NB4 (cell line): ENCODE results near the gene TSPAN32.

Experiments
- CTCF ChIP-seq: IDR thresholded peaks from one replicate; pipeline ENCODE4 v1.5.1; 2012; ENCODE audit warnings: low read depth, low read length
- MAX ChIP-seq: IDR thresholded peaks from 2 replicates; pipeline ENCODE4 v1.6.1; 2011; ENCODE audit warnings: low read depth, low read length
- MYC ChIP-seq: IDR thresholded peaks from 2 replicates; pipeline ENCODE4 v1.6.1; 2011; ENCODE audit warnings: low read depth, low read length
- POLR2A ChIP-seq: IDR thresholded peaks from 2 replicates; pipeline ENCODE4 v1.6.1; 2011; ENCODE audit warnings: mild to moderate bottlenecking; ENCODE audit not compliant: insufficient read length; ENCODE audit errors: extremely low read depth

GRCh38 chr11:2311353-2312133, 9.7 kb downstream of the TSPAN32 start:
- TF ChIP-seq CTCF (no peak), POLR2A (no peak), MYC (no peak), MAX (no peak)
